ENCODE measurements around the gene SYNM. TPM values are rescaled to one million over a fixed set of nuclear protein-coding genes. Genes with fewer than 3 reads are reported as not detected.

The SYNM gene
- polyA plus RNA-seq, 1 donor from 2014 or later: 5.7 TPM

GRCh38 chr15:99145778-99146177, 40.9 kb downstream of the SYNM start:
- no peaks in the 10 kb centered on the region for H3K79me2 ChIP-seq (replicated peaks; ENCODE audit: insufficient read depth, low read length)
- H4K20me1 ChIP-seq (ENCODE audit: insufficient read depth): no peaks in the 10 kb centered on the region
- no peak overlapping the region for H2AFZ ChIP-seq (ENCODE audit: low read depth, low read length)
- no peaks in the 10 kb centered on the region for H3K9me2 ChIP-seq (ENCODE audit: insufficient read depth, low read length)
- no peak overlapping the region for H3K4me3 ChIP-seq (ENCODE audit: low read length)
- H3K9me3 ChIP-seq (ENCODE audit: low read length): no peaks in the 10 kb centered on the region
- no peak overlapping the region for H3K27ac ChIP-seq (ENCODE audit: low read length)
- TF ChIP-seq MXI1 (conservative IDR thresholded peaks at IDR 0.05; ENCODE audit: poor library complexity, severe bottlenecking) (no peak), REST (IDR thresholded peaks at IDR 0.05; ENCODE audit: borderline replicate concordance) (no peak), EZH2 (IDR thresholded peaks at IDR 0.05; ENCODE audit: borderline replicate concordance, insufficient read depth, low read length, poor library complexity, severe bottlenecking) (no peak), RAD21 (conservative IDR thresholded peaks at IDR 0.05) (no peak), TAF1 (IDR thresholded peaks at IDR 0.05; ENCODE audit: low read depth) (no peak), POLR2AphosphoS5 (IDR thresholded peaks at IDR 0.05) (no peak), CTCF (IDR thresholded peaks at IDR 0.05; ENCODE audit: poor library complexity, severe bottlenecking) (no peak), SMC3 (conservative IDR thresholded peaks at IDR 0.05; ENCODE audit: poor library complexity) (no peak), EP300 (conservative IDR thresholded peaks at IDR 0.05; ENCODE audit: poor library complexity, severe bottlenecking) (no peak)
- H3K36me3 ChIP-seq (ENCODE audit: insufficient read depth, low read length): no peaks in the 10 kb centered on the region
- H3K27me3 ChIP-seq (ENCODE audit: insufficient read depth, low read depth, low read length): no peaks in the 10 kb centered on the region
- no peaks in the 10 kb centered on the region for H3F3A ChIP-seq (ENCODE audit: insufficient read depth, low read length, poor library complexity, severe bottlenecking)
- no peak overlapping the region for H3K4me2 ChIP-seq (ENCODE audit: low read length)
- no peak overlapping the region for H3K9ac ChIP-seq (ENCODE audit: low read length)

- Histone ChIP-seq H3K4me2 (ENCODE audit: low read length) (no peak overlapping the region), H2AFZ (ENCODE audit: low read depth, low read length) (no peak overlapping the region), H3K27ac (ENCODE audit: low read length) (no peak overlapping the region), H3F3A (ENCODE audit: insufficient read depth, low read length, poor library complexity, severe bottlenecking) (no peaks in the 10 kb centered on the region), H3K4me3 (ENCODE audit: low read length) (no peak overlapping the region), H3K9me3 (ENCODE audit: low read length) (no peaks in the 10 kb centered on the region), H3K36me3 (ENCODE audit: insufficient read depth, low read length) (no peaks in the 10 kb centered on the region), H3K9me2 (ENCODE audit: insufficient read depth, low read length) (no peaks in the 10 kb centered on the region), H3K79me2 (replicated peaks; ENCODE audit: insufficient read depth, low read length) (no peaks in the 10 kb centered on the region), H3K9ac (ENCODE audit: low read length) (no peak overlapping the region), H4K20me1 (ENCODE audit: insufficient read depth) (no peaks in the 10 kb centered on the region), H3K27me3 (ENCODE audit: insufficient read depth, low read depth, low read length) (no peaks in the 10 kb centered on the region)
- no peak for TF ChIP-seq SMC3 (conservative IDR thresholded peaks at IDR 0.05; ENCODE audit: poor library complexity)
- TF ChIP-seq MXI1 (conservative IDR thresholded peaks at IDR 0.05; ENCODE audit: poor library complexity, severe bottlenecking): no peak
- no peak for TF ChIP-seq POLR2AphosphoS5 (IDR thresholded peaks at IDR 0.05)
- no peak for TF ChIP-seq RAD21 (conservative IDR thresholded peaks at IDR 0.05)
- no peak for TF ChIP-seq EP300 (conservative IDR thresholded peaks at IDR 0.05; ENCODE audit: poor library complexity, severe bottlenecking)
- no peak for TF ChIP-seq CTCF (IDR thresholded peaks at IDR 0.05; ENCODE audit: poor library complexity, severe bottlenecking)
- TF ChIP-seq EZH2 (IDR thresholded peaks at IDR 0.05; ENCODE audit: borderline replicate concordance, insufficient read depth, low read length, poor library complexity, severe bottlenecking): no peak
- no peak for TF ChIP-seq REST (IDR thresholded peaks at IDR 0.05; ENCODE audit: borderline replicate concordance)
- TF ChIP-seq TAF1 (IDR thresholded peaks at IDR 0.05; ENCODE audit: low read depth): no peak
Measured at GRCh38 chr15:99146661-99147060, 41.8 kb downstream of the SYNM start.
